Measurements from ENCODE around the gene C9.
A peak's percentile ranks its signal among the peaks of the same experiment; 100 is the strongest.
"Not testable (repeated sequence)": the region's sequence is repeated elsewhere in the genome, so short reads cannot be mapped to it uniquely, and the experiment has no call there.

The C9 gene

DNA sequence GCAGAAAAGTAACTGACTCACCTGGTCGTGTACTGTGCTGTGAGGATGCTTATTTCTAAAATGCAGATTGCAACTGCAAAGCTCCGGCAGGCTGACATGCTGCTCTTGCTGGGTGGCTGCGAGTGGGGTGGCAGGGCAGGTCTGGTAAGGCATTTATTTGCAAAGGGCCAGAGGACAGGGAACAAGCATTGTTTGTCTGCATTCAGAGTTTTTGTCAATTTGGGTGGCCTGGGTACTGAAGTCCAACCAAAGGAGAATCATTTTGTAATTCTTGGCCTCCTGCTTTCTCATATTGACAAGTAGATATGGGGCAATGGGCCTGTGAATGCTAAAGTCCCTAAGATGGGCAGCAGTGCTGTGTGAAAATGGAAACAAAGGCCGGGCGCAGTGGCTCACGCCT is at the start of gene C9:
Gene C9, minus strand, starts transcription at position 129 of the 400 bp plus-strand sequence. Its CDS starts 31 bp downstream, at position 98.
- no peak for DNase-seq

GRCh38 chr5:39413771-39414170 is 49.5 kb upstream of the C9 start:
- no peak for DNase-seq

DNA sequence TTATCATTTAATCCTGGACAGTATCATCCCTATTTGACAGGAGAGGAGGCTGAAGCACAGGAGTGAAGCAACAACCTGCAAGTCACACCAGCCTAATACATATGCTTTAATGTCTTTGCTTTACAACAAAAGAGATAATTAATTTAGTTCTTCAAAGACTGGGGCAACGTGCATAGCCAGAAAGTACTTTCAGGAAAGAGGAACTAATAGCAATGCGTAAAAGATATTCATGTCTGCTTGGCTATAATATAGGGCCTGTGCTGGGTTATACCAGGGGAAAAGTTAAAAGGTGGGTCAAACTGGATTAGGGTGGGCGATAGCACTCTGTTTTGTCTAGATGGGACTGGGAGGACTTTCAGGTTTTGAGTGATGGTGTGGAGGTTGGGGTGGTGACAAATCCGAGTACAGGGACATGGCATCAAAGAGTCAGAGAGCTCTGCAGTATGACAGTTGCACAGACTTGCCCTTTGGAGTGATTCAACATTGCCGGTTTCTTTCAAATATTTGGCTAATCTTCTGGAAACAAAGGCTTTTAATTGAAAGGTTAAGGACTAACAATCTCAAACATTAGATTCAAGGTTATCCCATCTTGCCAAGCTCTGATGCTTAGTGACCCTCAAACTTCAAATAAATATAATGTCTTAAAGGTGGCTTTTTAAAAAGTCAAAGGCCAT is 48.6 kb upstream of the C9 start:
- DNase-seq = no peak

DNA sequence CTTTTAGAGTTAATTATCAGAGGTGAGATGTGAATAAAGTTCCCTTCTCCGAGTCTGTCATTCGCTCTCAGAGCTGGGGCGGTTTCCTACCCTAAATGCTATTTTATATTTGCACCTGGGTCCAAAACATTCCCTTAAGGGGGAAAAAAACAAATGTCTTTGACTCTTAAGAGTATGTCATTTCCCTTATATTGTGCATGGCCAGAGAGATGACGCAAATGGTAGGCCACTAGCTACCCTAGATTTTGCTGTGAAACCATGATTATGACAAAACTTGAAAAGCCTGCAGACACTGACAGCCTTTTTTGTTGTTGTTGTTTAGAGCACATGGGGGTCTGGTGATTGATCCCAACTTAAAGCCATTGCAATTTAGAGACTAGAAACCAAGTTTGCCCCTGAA is 47.7 kb upstream of the C9 start:
- no peak for DNase-seq

DNA sequence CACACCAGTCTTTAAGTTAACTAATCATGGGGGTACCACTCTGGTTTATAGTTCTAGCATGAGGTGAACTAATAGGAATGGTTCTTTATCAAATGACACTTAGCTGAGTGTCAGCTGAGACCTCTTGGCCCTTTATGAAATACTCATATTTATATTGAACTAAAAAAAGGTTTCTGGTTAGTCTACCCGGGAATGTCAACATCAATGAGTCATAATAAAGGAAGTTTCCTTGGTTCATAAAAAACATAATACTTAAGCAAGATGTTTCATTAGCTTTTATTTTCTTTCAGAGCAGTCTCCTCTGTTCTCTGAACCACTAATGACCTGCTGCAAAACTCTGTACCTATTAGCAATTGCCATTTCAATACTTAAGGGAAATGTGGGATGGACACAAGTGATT is 46.8 kb upstream of the C9 start:
- no peak for DNase-seq

- no peak for DNase-seq
Measured at GRCh38 chr5:39409033-39409432, 44.7 kb upstream of the C9 start.

- DNase-seq = no peak
Measured at GRCh38 chr5:39405083-39405843, 41.0 kb upstream of the C9 start.

DNA sequence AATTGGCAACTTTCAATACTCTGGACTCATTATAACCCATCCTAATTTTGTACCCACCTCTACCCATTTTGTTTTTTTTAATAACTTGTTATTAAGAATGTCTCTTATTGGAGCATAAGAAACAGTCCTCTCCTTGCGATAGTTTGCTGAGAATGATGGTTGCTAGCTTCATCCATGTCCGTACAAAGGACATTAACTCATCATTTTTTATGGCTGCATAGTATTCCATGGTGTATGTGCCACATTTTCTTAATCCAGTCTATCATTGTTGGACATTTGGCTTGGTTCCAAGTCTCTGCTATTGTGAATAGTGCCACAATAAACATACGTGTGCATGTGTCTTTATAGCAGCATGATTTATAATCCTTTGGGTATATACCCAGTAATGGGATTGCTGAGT is 39.5 kb upstream of the C9 start:
- DNase-seq = not testable (repeated sequence)

DNA sequence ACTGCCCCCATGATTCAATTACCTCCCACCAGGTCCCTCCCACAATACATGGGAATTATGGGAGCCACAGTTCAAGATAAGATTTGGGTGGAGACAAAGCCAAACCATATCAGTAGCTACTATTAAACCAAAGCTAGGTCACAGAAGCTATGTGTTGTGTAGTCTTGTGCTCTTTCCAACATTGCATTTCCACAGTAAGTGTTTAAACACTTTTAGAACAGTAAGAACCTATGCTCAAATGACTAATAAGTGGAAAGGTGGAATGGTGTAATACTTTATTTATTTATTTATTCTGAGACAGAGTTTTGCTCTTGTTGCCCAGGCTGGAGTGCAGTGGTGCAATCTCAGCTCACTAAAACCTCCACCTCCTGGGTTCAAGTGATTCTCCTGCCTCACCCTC is 37.8 kb upstream of the C9 start:
- DNase-seq = not testable (repeated sequence)

- DNase-seq = no peak
Measured at GRCh38 chr5:39400713-39401578, 36.7 kb upstream of the C9 start.

DNA sequence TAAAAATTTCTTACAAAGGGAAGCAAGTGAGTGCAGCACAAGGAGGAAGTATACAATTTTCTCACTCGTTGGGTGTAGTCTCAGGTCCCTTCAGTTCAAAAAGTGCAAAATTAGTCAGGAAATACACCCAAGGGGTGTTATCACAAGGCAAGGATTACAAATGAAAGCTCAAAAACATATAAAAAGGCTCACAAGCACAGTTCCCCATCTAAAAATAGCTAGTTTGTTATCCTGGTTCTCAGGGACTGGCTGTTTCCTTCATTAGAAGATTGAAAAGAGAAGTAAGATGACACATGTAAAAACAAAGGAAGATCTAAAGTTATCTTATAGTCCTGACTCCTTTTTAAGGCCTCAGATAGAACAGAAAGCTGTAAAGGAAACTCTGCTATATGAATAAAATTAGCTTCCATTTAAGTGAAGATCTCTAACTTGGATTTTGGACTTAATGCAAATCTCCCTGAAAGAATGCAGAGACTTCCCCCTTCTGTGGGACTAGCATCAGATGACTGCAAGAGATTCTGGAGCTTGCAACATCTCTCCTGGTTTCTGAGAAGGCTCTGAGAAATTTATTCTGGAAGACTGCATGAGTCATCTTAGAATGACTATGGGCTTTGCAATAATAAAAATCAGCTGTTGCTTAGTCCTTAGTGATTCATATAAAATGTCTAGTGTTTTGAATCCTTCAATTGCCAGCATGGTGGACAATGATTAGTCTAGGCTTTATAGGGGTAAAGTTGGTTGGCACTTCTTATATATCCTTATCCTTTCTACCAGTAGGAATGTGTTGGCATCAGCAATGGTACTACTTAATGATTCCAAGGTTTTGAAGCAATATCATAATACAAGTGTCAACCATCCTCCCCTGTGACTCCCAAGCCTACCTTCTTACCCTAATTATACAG is 35.1 kb upstream of the C9 start:
- no peak for DNase-seq

DNA sequence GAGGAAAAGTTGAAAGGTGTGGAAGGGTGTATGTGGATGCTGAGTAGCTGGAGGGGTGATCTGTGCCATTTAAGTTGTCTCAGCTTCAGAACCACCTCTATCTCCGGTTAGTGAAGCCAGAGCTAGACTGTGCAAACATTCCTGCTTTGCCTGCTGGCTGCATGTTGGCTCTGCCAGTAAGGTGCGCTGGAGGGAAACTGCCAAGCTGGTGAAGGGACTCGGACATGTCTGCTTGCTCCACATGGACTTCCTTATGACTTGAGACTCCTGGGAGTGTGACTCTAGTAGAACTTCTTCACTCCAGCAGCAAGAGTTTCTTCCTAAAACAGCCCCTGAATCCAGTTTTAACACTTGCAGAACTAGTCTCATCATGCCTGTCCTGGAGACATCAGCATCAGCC is 32.5 kb upstream of the C9 start:
- no peak for DNase-seq

- DNase-seq = no peak
Measured at GRCh38 chr5:39395521-39395920, 31.2 kb upstream of the C9 start.

DNA sequence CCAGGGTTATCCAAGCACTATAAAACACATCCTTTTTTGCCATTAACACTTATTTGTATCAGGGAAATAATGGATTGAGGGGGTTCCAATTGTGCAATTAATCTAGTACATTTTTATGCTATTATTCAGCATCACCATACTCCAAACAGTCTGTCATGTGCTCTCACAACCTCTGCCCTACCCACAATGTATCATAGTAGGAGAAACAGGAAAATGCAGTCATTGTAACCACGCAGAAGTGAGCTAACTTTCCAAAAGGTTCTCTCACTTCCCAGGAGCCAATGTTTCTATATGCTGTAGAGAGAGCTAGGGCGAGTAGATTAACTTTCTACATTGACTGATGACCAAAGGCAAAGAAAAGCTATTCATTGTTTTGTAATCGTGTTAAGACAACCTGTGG is 30.7 kb upstream of the C9 start:
- DNase-seq = no peak

- DNase-seq = no peak
Measured at GRCh38 chr5:39390945-39391344, 26.6 kb upstream of the C9 start.

GRCh38 chr5:39387293-39387692 is 23.0 kb upstream of the C9 start:
- no peak for DNase-seq

DNA sequence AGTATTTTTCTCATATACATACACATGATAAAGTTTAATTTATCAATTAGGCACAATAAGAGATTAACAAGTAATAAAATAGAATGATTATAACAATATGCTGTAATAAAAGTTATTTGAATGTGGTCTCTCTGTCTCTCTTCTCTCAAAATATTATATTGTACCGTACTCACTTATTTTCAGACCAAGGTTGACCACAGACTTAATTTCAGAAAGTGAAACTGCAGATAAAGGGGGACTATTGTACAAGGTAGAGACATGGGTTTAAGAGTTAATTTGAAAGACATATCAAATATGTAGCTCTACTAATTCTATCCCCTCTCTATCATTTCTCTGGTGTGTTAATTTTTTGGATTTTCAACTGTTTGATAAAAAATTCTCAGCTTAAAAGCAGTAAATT is 20.0 kb upstream of the C9 start:
- DNase-seq = no peak

DNA sequence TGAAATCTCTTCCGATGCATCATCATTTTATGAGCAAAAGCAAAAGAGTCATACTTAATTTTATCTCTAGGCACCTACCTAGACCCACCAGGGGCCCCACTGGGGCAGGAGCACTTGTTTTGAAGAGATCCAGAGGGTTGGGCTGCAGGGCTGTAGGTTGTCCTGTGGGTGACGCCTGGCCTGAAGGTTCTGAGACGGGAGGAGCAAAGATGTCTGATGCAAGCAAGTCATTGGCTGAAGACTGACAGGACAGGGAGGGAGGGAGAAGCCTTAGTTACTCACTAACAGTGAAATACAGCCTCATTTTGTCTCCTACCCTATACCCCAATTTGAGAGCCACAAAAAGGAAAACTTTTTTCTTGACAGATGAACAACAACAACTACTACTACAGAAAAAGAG is 17.1 kb upstream of the C9 start:
- no peak for DNase-seq

DNA sequence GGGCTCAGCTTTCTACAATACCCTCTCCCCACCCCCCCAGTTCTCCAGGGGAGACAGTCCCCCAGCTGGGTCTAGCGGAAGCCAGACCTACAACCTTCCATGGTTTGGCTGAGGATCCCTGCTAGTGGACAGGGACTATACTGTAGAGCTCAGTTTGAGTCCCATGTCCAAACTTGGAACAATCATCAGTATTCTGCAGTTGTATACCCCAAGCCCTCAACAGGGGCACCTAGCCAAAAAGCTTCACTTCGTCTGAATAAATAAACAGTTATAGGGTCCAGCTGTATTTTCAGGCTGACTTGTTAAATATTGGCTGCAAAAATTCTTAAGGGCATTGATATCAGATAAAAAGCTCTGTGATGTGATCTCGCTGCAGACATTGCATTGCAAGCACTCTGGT is 15.4 kb upstream of the C9 start:
- DNase-seq = no peak

GRCh38 chr5:39377613-39378012 is 13.3 kb upstream of the C9 start:
- DNase-seq = no peak

DNA sequence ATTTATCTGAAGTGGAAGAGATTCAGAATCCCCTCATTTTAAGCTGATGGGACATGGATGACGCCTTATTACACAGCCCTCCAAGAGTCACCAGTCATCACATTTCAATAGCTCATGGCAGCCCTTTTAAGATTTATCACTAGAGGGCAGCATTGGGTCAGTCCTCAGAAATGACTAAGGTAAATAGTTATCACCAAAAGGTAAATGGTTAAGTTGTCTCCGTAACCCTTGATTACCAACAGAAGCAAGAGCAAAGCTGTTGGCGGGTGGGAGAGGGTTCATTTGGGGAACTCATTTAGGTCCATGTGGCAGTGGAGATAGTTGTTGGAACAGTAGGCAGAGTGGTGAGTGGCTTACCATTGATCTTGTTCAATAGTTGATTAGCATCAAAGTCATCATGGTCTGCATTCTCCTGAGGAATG is 12.0 kb upstream of the C9 start:
- peak; percentile 66 for DNase-seq

GRCh38 chr5:39373791-39374190 is 9.5 kb upstream of the C9 start:
- no peak for DNase-seq

DNA sequence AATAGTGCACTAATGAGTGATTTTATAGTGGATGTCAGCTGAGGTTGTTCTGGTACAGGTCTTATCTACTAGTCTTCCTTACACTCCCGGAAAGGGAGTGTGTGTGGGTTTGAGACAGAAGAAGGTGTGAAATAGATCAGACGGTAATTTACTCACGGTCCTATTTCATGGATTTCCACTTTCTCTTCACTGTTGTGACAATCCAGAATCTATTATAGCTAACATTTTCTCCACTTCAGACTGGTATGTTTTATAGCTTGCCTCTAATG is 7.0 kb upstream of the C9 start:
- no peak for DNase-seq
